ENCODE measurements around the gene CMTR2.

The CMTR2 gene

DNA sequence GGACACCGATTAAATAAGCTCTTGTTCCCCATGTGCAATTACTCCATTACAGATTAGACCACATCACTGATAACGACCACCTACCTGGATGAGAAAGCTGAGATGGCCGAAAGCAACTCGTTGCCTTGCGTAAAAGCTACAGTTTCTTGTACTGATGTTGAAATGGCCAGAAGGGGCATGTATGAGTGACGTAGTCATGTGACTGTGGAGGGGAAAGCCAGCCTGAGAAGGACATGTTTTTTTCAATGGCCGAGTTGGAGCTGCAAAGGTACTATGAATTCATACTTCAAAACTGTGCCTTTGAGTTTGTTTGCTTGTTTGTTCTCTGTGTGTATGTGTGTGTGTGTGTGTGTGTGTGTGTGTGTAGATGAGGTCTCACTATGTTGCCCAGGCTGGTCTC, 41.7 kb downstream of the CMTR2 start:
- TF ChIP-seq, protein P1, sequence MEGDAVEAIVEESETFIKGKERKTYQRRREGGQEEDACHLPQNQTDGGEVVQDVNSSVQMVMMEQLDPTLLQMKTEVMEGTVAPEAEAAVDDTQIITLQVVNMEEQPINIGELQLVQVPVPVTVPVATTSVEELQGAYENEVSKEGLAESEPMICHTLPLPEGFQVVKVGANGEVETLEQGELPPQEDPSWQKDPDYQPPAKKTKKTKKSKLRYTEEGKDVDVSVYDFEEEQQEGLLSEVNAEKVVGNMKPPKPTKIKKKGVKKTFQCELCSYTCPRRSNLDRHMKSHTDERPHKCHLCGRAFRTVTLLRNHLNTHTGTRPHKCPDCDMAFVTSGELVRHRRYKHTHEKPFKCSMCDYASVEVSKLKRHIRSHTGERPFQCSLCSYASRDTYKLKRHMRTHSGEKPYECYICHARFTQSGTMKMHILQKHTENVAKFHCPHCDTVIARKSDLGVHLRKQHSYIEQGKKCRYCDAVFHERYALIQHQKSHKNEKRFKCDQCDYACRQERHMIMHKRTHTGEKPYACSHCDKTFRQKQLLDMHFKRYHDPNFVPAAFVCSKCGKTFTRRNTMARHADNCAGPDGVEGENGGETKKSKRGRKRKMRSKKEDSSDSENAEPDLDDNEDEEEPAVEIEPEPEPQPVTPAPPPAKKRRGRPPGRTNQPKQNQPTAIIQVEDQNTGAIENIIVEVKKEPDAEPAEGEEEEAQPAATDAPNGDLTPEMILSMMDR (IDR thresholded peaks at IDR 0.05; ENCODE audit: borderline replicate concordance, insufficient read depth, low read depth, low read length) = no peak
- no peak overlapping the region for H3K4me3 ChIP-seq (ENCODE audit: low read depth, low read length)

GRCh38 chr16:71246309-71246708, 42.9 kb downstream of the CMTR2 start:
- TF ChIP-seq, protein P1 (IDR thresholded peaks at IDR 0.05; ENCODE audit: borderline replicate concordance, insufficient read depth, low read depth, low read length) = no peak
- no peak overlapping the region for H3K4me3 ChIP-seq (ENCODE audit: low read depth, low read length)

DNA sequence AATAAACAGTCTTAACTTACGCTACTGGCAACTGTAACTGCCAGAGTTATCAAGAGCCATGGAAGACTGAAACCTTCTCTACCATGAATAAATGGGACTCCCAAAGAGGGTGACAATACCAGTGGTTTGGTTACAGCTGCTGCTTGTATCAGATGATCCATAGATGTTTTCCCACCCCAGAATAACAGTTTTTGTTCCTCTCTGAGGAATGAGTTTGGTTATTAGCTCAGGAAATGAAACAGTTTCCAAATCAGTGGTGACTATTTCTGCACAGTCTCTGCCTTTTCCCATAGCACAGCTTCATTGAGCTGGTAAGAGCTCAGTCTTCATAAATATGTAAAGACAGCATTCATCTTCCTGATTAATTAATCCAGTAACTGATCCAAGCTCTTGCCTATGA, 44.7 kb downstream of the CMTR2 start:
- H3K4me3 ChIP-seq (ENCODE audit: low read depth, low read length) = no peak overlapping the region
- TF ChIP-seq, protein P1 (IDR thresholded peaks at IDR 0.05; ENCODE audit: borderline replicate concordance, insufficient read depth, low read depth, low read length) = no peak

- TF ChIP-seq, protein P1 (IDR thresholded peaks at IDR 0.05; ENCODE audit: borderline replicate concordance, insufficient read depth, low read depth, low read length) = no peak
- H3K4me3 ChIP-seq (ENCODE audit: low read depth, low read length) = no peak overlapping the region
Observed at GRCh38 chr16:71242601-71243000, 46.6 kb downstream of the CMTR2 start.

DNA sequence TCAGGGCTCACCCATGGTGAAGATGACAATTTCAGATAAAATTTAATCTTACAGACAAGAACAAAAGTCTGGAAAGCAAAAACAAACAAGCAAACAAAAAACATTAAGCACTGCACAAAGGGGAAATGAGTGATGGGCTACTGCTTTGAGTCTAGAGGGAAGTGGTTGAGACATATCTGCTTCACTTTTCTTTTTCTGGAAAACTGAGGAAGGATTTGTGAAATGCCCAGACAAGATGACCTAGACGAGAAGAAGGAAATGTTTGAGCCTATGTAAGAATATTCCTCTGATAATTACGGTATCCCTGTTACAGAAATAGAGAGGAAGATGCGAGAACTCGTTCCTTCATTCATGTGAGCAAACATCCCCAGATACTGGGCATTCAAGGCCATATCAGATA, 47.2 kb downstream of the CMTR2 start:
- H3K4me3 ChIP-seq (ENCODE audit: low read depth, low read length) = no peak overlapping the region
- TF ChIP-seq, protein P1 (IDR thresholded peaks at IDR 0.05; ENCODE audit: borderline replicate concordance, insufficient read depth, low read depth, low read length) = no peak

Data from GM12875 (cell line).